Stimulated activated CD4-positive, alpha-beta T cell treated with anti-CD3 and anti-CD28 coated beads, Interleukin-15, amount 100 ng/mL, for 48 hours (primary cell): ENCODE measurements around the gene NPC1L1.

Source experiments
- DNase-seq, 2 donors: peaks; one replicate each; pipeline ENCODE4 v3.0.0-alpha.2; 2020; ENCODE audit warnings: low read depth in 2 of 2

NPC1L1 gene

GRCh38 chr7:44471436-44471835 lies 69.7 kb downstream of the NPC1L1 start:
- no peak for DNase-seq

DNA sequence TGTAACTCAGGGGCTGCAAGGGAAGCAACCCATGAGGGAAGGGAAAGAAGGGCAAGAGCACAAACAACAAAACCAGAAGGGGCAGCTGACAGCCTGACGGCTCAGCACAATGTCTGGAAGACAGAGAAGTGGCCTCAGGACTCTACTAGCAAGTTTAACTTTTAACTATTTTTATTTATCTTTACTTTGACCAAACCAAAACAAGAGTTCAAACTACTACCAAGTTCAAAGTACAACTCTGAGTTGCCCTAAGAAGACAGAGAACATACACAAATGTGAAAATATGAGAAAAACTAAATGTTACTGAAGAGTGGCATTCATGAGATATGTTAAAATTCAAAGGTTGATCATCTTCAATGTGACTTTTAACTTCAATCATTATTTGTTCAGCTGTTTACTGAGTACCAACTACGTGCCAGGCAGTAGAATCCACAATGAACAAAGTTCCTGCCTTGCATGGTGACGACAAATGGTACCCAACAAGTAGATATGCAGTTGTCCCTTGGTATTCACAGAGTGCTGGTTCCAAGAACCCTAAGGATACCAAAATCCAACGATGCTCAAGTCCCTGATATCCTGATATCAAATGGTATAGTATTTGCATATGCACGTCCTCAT lies 70.4 kb downstream of the NPC1L1 start:
- DNase-seq, result no peak

GRCh38 chr7:44470135-44470479 lies 71.0 kb downstream of the NPC1L1 start:
- no peak for DNase-seq

DNA sequence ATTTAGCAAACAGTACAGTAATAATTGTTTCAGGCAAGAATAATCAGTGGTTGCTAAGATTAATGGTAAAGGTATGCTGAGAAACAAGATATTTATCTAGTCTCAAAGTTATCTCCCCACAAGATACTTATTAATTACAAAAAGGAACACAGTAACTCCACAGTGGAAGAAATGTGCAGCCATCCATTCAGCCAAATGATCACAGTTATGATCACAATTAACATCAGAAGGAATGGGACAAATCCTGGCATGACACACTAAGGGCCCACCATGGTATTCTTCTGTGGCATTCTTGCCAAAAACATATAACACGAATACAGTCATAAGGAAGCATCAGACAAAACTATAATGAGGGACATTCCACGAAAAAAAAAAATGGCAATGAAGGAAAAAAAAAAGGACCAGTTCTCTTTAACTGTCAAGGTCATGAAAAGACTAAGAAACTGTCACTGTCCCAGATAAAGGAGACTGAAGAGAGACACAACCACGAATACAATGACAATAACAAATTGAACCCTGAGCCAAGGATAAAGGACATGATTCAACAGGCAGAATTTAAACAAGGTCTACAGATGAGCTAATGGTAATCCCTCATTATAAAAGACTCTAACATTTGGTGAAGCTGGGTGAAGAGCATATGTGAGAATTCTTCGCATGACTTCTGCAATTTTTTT lies 71.5 kb downstream of the NPC1L1 start:
- no peak for DNase-seq

DNA sequence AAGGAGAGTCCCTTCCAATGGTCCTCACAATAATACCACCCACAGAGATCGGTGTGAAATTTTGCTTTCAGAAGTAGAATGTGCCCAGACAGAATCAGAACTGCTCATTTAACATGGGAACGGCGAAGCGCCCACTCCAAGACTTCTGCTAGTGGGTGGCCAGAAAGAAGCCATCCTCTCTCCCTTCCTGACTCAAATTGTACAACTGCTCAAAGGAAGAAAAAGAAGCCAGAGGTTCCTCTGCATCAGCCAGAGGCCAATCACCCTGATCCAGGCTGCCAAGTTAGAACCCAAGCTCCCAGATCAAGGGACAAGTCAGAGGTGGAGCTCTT lies 73.9 kb downstream of the NPC1L1 start:
- DNase-seq, result no peak

DNA sequence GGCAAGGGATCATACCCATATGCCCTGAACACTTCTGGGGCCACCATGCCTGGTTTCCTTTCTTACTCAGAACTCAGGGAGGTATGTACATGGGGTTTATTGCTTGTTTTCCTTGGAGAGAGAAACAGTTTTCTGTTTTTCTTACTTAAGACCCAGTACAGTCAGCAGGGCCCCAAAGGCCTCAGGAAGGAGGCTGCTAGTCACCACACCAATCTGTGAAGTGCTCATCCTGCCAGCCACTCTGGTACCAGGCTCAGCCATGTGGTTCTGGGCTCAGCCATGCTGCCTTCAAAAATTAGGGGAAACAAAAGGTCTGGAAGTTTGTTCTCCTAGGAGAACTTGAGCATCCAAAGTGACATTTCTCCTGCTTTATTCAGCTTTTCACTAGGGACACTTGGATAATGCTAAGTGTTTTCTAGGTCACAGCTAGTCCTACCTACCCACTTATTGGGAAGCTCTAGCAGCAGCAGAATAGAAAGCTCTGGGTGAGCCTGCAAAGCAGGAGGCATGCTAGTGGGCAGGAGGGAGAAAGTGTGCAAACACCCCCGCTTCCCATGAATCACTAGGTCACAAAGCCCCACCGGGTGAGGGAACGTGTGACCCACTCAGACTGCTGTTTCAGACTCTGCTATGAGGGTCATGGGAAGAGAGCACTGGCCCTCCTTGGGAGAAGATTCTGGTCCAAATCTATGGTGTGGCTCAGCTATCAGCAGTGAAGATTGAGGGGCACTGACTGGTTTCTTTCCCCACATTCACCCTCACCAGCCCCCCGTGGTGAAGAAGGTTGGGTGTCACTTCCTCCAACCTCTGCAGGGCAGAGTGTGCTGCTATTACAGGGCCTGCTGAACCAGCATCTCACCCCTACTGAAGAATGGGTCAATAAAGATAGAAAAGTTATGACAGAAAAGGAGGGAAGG lies 74.6 kb downstream of the NPC1L1 start:
- no peak for DNase-seq

DNA sequence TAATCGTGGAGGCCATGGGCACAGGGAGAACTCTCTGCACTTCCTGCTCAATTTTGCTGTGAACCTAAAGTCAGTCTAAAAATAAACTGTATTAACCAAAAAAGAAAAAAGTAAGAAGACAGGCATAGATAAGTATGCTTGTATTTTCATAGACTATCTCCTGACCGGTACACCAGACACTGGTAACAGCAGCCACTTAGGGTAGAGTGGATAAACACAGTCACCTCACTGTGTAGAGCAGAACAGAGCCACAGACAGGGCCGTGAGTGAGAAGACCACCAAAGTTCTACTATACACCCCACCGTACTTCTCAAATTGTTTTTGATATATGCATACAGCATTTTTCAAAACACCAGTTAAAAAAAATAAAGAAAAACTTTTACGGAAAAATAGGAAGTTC lies 75.6 kb downstream of the NPC1L1 start:
- no peak for DNase-seq

- no peak for DNase-seq
These were observed 77.8 kb downstream of the NPC1L1 start for GRCh38 chr7:44463169-44463808.
